GM12878 (cell line): ENCODE data around the gene SNRNP200. TPM values are rescaled to one million over a fixed set of nuclear protein-coding genes. Genes with fewer than 3 reads are reported as not detected.
A peak's percentile ranks its signal among the peaks of the same experiment; 100 is the strongest.

ENCODE experiments used
- ATAC-seq: fragments of 200-7000 bp; cut with Tn5 transposase; 3 replicates; pipeline ENCODE4 v1.9.1; 2020; ENCODE audit warnings: mild to moderate bottlenecking, moderate library complexity
- BruUV-seq: library from RNA; stranded (reverse); fragments of 400-500 nt; replicated peaks from 2 replicates; lab custom pipeline; 2021; lab: Mats Ljungman, UMichigan
- CTCF ChIA-PET: fragments of 300-600 bp; sonication (Branson Sonifier 250); formaldehyde crosslinking; extraction: SDS; loops from one replicate; lab custom pipeline; 2021; ENCODE audit warnings: inconsistent platforms; lab: Yijun Ruan, JAX
- POLR2A ChIA-PET: fragments of 350-600 bp; formaldehyde crosslinking; extraction: SDS; loops from one replicate; lab custom pipeline; 2021; ENCODE audit warnings: inconsistent platforms; lab: Charles Lee
- RAD21 ChIA-PET: fragments of 300-600 bp; sonication (Branson Sonifier 250); formaldehyde crosslinking; loops from one replicate; lab custom pipeline; 2023; ENCODE audit warnings: antibody characterized with exemption; ENCODE audit not compliant: unreplicated experiment; lab: Charles Lee
- SMC1A ChIA-PET: fragments of 300-600 bp; sonication (Branson Sonifier 250); formaldehyde crosslinking; loops from one replicate; lab custom pipeline; 2023; ENCODE audit not compliant: unreplicated experiment, uncharacterized antibody; lab: Charles Lee
- DNase-seq: peaks from one replicate; pipeline ENCODE4 v3.0.0-alpha.2; 2011; ENCODE audit warnings: low read depth, low spot score
- FAIRE-seq: peaks from 3 replicates; lab custom pipeline; 2011; peaks lifted over from hg19 to GRCh38; lab: Jason Lieb, UNC
- H2AFZ ChIP-seq: 2 replicates; pipeline ENCODE4 v1.6.0; 2011; ENCODE audit warnings: low read depth, low read length, control low read depth; ENCODE audit not compliant: control insufficient read depth
- H3K27ac ChIP-seq: 2 replicates; pipeline ENCODE4 v1.5.1; 2011; ENCODE audit warnings: control low read depth; ENCODE audit not compliant: control insufficient read depth, insufficient read depth
- H3K27me3 ChIP-seq, 2 experiments: replicated peaks in 1 of 2; 2 replicates each; pipeline versions ENCODE4 v1.6.0 to v1.6.1; 2011; ENCODE audit warnings: low read length in 1 of 2; ENCODE audit not compliant: control insufficient read depth in 2 of 2, insufficient read depth in 2 of 2
- H3K36me3 ChIP-seq, 2 experiments: 2 replicates each; pipeline ENCODE4 v1.5.1; 2011; ENCODE audit warnings: low read length in 1 of 2; ENCODE audit not compliant: control insufficient read depth in 2 of 2, insufficient read depth in 2 of 2
- H3K4me1 ChIP-seq: 2 replicates; pipeline ENCODE4 v1.6.1; 2011; ENCODE audit warnings: mild to moderate bottlenecking, low read length, moderate library complexity, mixed read lengths; ENCODE audit not compliant: control insufficient read depth, insufficient read depth
- H3K4me2 ChIP-seq: 2 replicates; pipeline ENCODE4 v1.6.0; 2011; ENCODE audit warnings: control low read depth; ENCODE audit not compliant: control insufficient read depth, insufficient read depth
- H3K4me3 ChIP-seq: fragments of 200-600 bp; sonication (generic); 2 replicates; pipeline ENCODE4 v1.5.1; 2016
- H3K79me2 ChIP-seq: 2 replicates; pipeline ENCODE4 v1.6.0; 2011; ENCODE audit warnings: low read length; ENCODE audit not compliant: control insufficient read depth, insufficient read depth
- H3K9ac ChIP-seq: 2 replicates; pipeline ENCODE4 v1.8.0; 2011; ENCODE audit warnings: low read length, control low read depth, mixed read lengths; ENCODE audit not compliant: control insufficient read depth, insufficient read depth
- H3K9me3 ChIP-seq: replicated peaks from 3 replicates; pipeline ENCODE4 v1.5.1; 2011; ENCODE audit warnings: mild to moderate bottlenecking, low read length; ENCODE audit not compliant: control insufficient read depth, insufficient read depth
- H4K20me1 ChIP-seq: 2 replicates; pipeline ENCODE4 v1.6.0; 2011; ENCODE audit not compliant: control insufficient read depth, insufficient read depth
- CEBPB ChIP-seq, 2 experiments: fragments of 150-350 bp in 1 of 2; IDR thresholded peaks; 2 replicates each; pipeline ENCODE4 v1.6.1; 2012 to 2014; ENCODE audit warnings: low read depth in 2 of 2, low read length in 2 of 2, borderline replicate concordance in 1 of 2, inconsistent platforms in 1 of 2
- CHD4 ChIP-seq: fragments of 200-600 bp; sonication (generic); IDR thresholded peaks from 2 replicates; pipeline ENCODE4 v1.6.1; 2016; ENCODE audit warnings: mild to moderate bottlenecking
- CREM ChIP-seq: IDR thresholded peaks from 2 replicates; pipeline ENCODE4 v1.6.1; 2014; ENCODE audit warnings: antibody characterized with exemption, low read depth
- E2F4 ChIP-seq: IDR thresholded peaks from 2 replicates; pipeline ENCODE4 v1.6.1; 2012; ENCODE audit warnings: low read depth, low read length, improper control_type of control experiment
- FOS ChIP-seq: IDR thresholded peaks from 3 replicates; pipeline ENCODE4 v1.6.1; 2011; ENCODE audit warnings: borderline replicate concordance; ENCODE audit not compliant: insufficient read length; ENCODE audit errors: extremely low read depth
- FOXM1 ChIP-seq: IDR thresholded peaks from 2 replicates; pipeline ENCODE4 v1.6.1; 2012; ENCODE audit warnings: low read depth, mild to moderate bottlenecking, inconsistent platforms, low read length, moderate library complexity
- IKZF1 ChIP-seq: fragments of 450-650 bp; conservative IDR thresholded peaks from 2 replicates; pipeline ENCODE4 v1.6.1; 2017; ENCODE audit warnings: antibody characterized with exemption, mild to moderate bottlenecking
- KDM1A ChIP-seq: fragments of 200-600 bp; sonication (generic); IDR thresholded peaks from 2 replicates; pipeline ENCODE4 v1.6.1; 2016; ENCODE audit warnings: borderline replicate concordance
- KLF5 ChIP-seq: fragments of 450-650 bp; IDR thresholded peaks from 2 replicates; pipeline ENCODE4 v1.6.1; 2014; ENCODE audit warnings: mild to moderate bottlenecking; ENCODE audit not compliant: partially characterized antibody
- MEF2B ChIP-seq: fragments of 450-650 bp; IDR thresholded peaks from 2 replicates; pipeline ENCODE4 v1.6.1; 2018; ENCODE audit warnings: mild to moderate bottlenecking, moderate library complexity; ENCODE audit not compliant: partially characterized antibody, poor library complexity, severe bottlenecking
- PAX5 ChIP-seq: IDR thresholded peaks from 2 replicates; pipeline ENCODE4 v1.6.1; 2011; ENCODE audit warnings: low read depth, low read length, borderline replicate concordance
- POLR2AphosphoS2 ChIP-seq: IDR thresholded peaks from 2 replicates; pipeline ENCODE4 v1.6.1; 2011; ENCODE audit warnings: low read depth, mild to moderate bottlenecking, low read length, improper control_type of control experiment, moderate library complexity
- POU2F2 ChIP-seq: IDR thresholded peaks from 3 replicates; pipeline ENCODE4 v1.6.1; 2011; ENCODE audit warnings: low read depth, mild to moderate bottlenecking, low read length, borderline replicate concordance
- RBBP5 ChIP-seq: fragments of 200-600 bp; sonication (generic); conservative IDR thresholded peaks from 2 replicates; pipeline ENCODE4 v1.6.1; 2016
- RCOR1 ChIP-seq: conservative IDR thresholded peaks from 2 replicates; pipeline ENCODE4 v1.6.1; 2012; ENCODE audit warnings: low read depth, low read length, improper control_type of control experiment
- RELA ChIP-seq: fragments of 450-650 bp; IDR thresholded peaks from 2 replicates; pipeline ENCODE4 v1.8.0; 2014; ENCODE audit warnings: borderline replicate concordance; ENCODE audit not compliant: partially characterized antibody
- SP1 ChIP-seq: IDR thresholded peaks from one replicate; pipeline ENCODE4 v1.6.1; 2011; ENCODE audit warnings: low read depth, low read length
- SRF ChIP-seq, 2 experiments: IDR thresholded peaks; 2 replicates each; pipeline ENCODE4 v1.6.1; 2011; ENCODE audit warnings: low read depth in 2 of 2, low read length in 2 of 2, mild to moderate bottlenecking in 1 of 2, moderate library complexity in 1 of 2
- STAT3 ChIP-seq: IDR thresholded peaks from 2 replicates; pipeline ENCODE4 v1.6.1; 2011; ENCODE audit warnings: low read depth, low read length, improper control_type of control experiment
- ZNF217 ChIP-seq: fragments of 450-650 bp; IDR thresholded peaks from 2 replicates; pipeline ENCODE4 v1.6.1; 2017; ENCODE audit warnings: antibody characterized with exemption, mild to moderate bottlenecking
- ZSCAN29 ChIP-seq: fragments of 450-650 bp; IDR thresholded peaks from 2 replicates; pipeline ENCODE4 v1.6.1; 2017; ENCODE audit warnings: mild to moderate bottlenecking, moderate library complexity
- WGBS: methylation state at CpG from one replicate; pipeline ENCODE4 v1.1.6; 2016; ENCODE audit warnings: low lambda C conversion rate; ENCODE audit not compliant: insufficient replicate concordance, insufficient coverage; ENCODE audit errors: missing lambda C conversion rate; 5-methylcytosine and 5-hydroxymethylcytosine counted together
- in situ Hi-C: fragments of 300-500 bp; cut with MboI; formaldehyde crosslinking; loops from 9 replicates; pipeline ENCODE4 v1.14.3; 2018; ENCODE audit warnings: mixed read lengths
- intact Hi-C: fragments of 100-400 bp; cut with micrococcal nuclease; formaldehyde crosslinking; loops from one replicate; pipeline ENCODE4 v1.14.2; 2022; ENCODE audit not compliant: unreplicated experiment
- polyA plus RNA-seq, 11 experiments: library from polyadenylated mRNA; depleted of rRNA in 4 of 11; unstranded in 6 of 11; stranded (reverse) in 5 of 11; fragments of >200 nt; fragmentation: Nextera tagmentation in 4 of 11; fragmentation: Illumina TruSeq in 1 of 11; extraction: Ambion mirVana in 4 of 11; extraction: Trizol in 1 of 11; gene quantifications; 1 replicate in 1 of 11; 2 replicates in 10 of 11; pipeline versions ENCODE4 v1.2.1 to v1.2.3, GENCODE V29; 2011 to 2016; ENCODE audit warnings: inconsistent platforms in 2 of 11, missing spikeins in 2 of 11, low read depth in 1 of 11
- total RNA-seq, 4 experiments: library from RNA; depleted of rRNA in 3 of 4; stranded (reverse); fragments of >200 nt in 3 of 4; fragmentation: Illumina TruSeq in 1 of 4; extraction: Trizol in 1 of 4; gene quantifications; 2 replicates each; pipeline versions ENCODE4 v1.2.1 to v1.2.3, GENCODE V29; 2013 to 2021
- TF ChIP-seq, protein P1 (sequence below): IDR thresholded peaks from 2 replicates; pipeline ENCODE4 v1.6.1; 2011; ENCODE audit warnings: low read depth, low read length, improper control_type of control experiment, borderline replicate concordance
- TF ChIP-seq, protein P2 (sequence below): fragments of 450-650 bp; IDR thresholded peaks from 2 replicates; pipeline ENCODE4 v1.6.1; 2016; ENCODE audit warnings: mild to moderate bottlenecking

Gene SNRNP200
- total and polyA plus RNA-seq, 10 of the 15 experiments (the other 5 are each of a cell fraction or from before 2014, with no cell fraction given) = 59.2 to 176 (median 106) TPM

DNA sequence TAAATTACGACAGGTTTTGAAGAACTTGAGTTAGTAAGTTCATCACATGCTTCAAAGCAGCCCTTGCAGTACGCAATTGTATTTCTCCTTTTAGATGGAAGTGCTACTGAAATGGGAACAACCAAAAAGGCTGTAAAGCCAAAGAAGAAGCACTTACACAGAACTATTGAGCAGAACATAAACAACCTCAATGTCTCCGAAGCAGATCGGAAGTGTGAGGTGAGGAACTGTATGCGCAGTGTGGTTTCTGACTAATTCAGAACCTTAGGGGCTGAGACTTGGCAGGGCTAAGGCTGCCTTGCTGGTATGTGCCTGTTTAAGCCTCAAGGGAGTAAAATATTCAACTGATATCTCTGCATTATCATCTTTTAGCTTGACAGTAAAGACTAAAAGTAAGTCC lies 38.7 kb upstream of the SNRNP200 start:
- no peaks in the 10 kb centered on the region for H3K9me3 ChIP-seq
- H3K27me3 ChIP-seq = no peaks in the 10 kb centered on the region
- H4K20me1 ChIP-seq = no peaks in the 10 kb centered on the region
- no peak overlapping the region for H3K9ac ChIP-seq
- H3K4me1 ChIP-seq = peaks cover 55% of the 10 kb centered on the region
- RAD21 ChIA-PET = interaction anchor here (0.6 to 2.8 kb wide), 12 partner anchors 9 to 165 kb away, joined by 3 to 22 read pairs (median 5); partner anchors contain the start of genes ITPRIPL1, NCAPH and SNRNP200
- SMC1A ChIA-PET = interaction anchor here (0.9 to 16.6 kb wide), 10 partner anchors 9 to 83 kb away, joined by 3 to 231 read pairs (median 7); partner anchors contain the start of genes ITPRIPL1, NCAPH and SNRNP200
- CTCF ChIA-PET = interaction anchor here (0.6 to 2.0 kb wide), 9 partner anchors 13 to 291 kb away, joined by 3 to 8 read pairs (median 4); no protein-coding TSS in a partner anchor
- POLR2A ChIA-PET = interaction anchor here (0.6 to 4.0 kb wide), 5 partner anchors 8 to 581 kb away, joined by 3 to 20 read pairs (median 12); partner anchors contain the start of genes ITPRIPL1 and NCAPH
- H2AFZ ChIP-seq = no peak overlapping the region; the same call in 1 of the 2 replicates
- ATAC-seq (peak; percentile 93), DNase-seq (peak; percentile 91), FAIRE-seq (peak; percentile 96)
- WGBS = 2% methylated on average over 5 of the region's 5 CpGs
- peaks cover 40% of the 10 kb centered on the region for H3K79me2 ChIP-seq
- in situ Hi-C loops = no loop called here
- H3K36me3 ChIP-seq = peaks cover 18 to 25% of the 10 kb centered on the region in 2 experiments
- H3K4me2 ChIP-seq = peak overlapping the region; percentile 45
- H3K4me3 ChIP-seq = no peak overlapping the region
- BruUV-seq = no TSS peak
- intact Hi-C loops = loop anchor here (2.0 kb wide), 1 partner anchor 39 kb away; the partner anchor contains the start of gene SNRNP200
- H3K27ac ChIP-seq = peak overlapping the region; percentile 65
- TF ChIP-seq KLF5 (peak; percentile 24), FOXM1 (no peak), FOS (no peak), CEBPB (IDR thresholded peaks at IDR 0.05; ENCODE audit: borderline replicate concordance in 1 of 2, low read depth in 2 of 2, low read length in 2 of 2) (no peak), SP1 (peak; percentile 29), PAX5 (peak; percentile 83), ZNF217 (no peak), E2F4 (no peak), ZSCAN29 (0 out of 2 replicates have a peak, but pooled peaks have one; percentile 56), SRF (IDR thresholded peaks at IDR 0.05; ENCODE audit: low read depth in 2 of 2, low read length in 2 of 2) (no peak), POU2F2 (peak; percentile 77; the same call in 1 of the 3 replicates), CREM (peak; percentile 63; the same call in 1 of the 2 replicates), POLR2AphosphoS2 (no peak), CHD4 (no peak), KDM1A (no peak), MEF2B (peak; percentile 94), RBBP5 (no peak), STAT3 (0 out of 2 replicates have a peak, but pooled peaks have one; percentile 26), IKZF1 (peak; percentile 73), RCOR1 (no peak), RELA (no peak)
- TF ChIP-seq, protein P1, sequence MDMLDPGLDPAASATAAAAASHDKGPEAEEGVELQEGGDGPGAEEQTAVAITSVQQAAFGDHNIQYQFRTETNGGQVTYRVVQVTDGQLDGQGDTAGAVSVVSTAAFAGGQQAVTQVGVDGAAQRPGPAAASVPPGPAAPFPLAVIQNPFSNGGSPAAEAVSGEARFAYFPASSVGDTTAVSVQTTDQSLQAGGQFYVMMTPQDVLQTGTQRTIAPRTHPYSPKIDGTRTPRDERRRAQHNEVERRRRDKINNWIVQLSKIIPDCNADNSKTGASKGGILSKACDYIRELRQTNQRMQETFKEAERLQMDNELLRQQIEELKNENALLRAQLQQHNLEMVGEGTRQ = no peak
- TF ChIP-seq, protein P2, sequence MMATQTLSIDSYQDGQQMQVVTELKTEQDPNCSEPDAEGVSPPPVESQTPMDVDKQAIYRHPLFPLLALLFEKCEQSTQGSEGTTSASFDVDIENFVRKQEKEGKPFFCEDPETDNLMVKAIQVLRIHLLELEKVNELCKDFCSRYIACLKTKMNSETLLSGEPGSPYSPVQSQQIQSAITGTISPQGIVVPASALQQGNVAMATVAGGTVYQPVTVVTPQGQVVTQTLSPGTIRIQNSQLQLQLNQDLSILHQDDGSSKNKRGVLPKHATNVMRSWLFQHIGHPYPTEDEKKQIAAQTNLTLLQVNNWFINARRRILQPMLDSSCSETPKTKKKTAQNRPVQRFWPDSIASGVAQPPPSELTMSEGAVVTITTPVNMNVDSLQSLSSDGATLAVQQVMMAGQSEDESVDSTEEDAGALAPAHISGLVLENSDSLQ = 0 out of 2 replicates have a peak, but pooled peaks have one; percentile 6
